ENCODE results near the gene TENM3. TPM values are rescaled to one million over a fixed set of nuclear protein-coding genes. Genes with fewer than 3 reads are reported as not detected.

Gene TENM3
- total and polyA plus RNA-seq, 2 donors (not counting 3 experiments of a cell fraction or from before 2014, with no cell fraction given), result 3.2 to 6.2 TPM

DNA sequence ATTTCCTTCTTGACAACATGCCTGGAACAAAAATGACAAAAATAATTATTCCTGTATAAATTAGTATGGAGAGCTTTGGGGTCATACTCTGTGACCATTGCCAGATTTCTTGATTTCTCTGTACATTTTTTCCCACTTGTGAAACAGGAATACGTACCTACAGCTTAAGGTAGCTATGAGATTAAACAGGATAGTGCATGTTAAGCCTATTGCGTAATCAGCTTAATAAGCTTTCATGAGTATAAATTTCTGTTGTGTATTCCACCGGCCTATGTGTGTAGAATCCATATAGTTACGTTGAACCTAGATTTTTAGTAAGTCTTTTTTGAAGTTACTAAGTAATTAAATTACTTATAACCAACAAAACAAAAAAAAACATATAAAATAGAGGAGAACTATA, 339.0 kb downstream of the TENM3 start:
- H3K27ac ChIP-seq (ENCODE audit: insufficient read depth, low read depth, low read length), result no peak overlapping the region
- H3K79me2 ChIP-seq (ENCODE audit: control insufficient read depth, insufficient read depth, low read length), result peaks cover 2% of the 10 kb centered on the region
- CTCF ChIA-PET, result interaction anchor here (0.8 to 2.8 kb wide), 4 partner anchors 11 to 225 kb away, joined by 3 to 9 read pairs (median 4); no protein-coding TSS in a partner anchor
- no peaks in the 10 kb centered on the region for H3K36me3 ChIP-seq (ENCODE audit: control insufficient read depth in 2 of 2, extremely low read depth in 1 of 2, insufficient read depth in 2 of 2, low read length in 2 of 2)
- no TSS peak for BruUV-seq (replicated peaks)
- dilution Hi-C loops (cut with MboI; ENCODE audit: extremely low pct_ligation_motif_present, low sequenced_read_pairs), result no loop called here
- FAIRE-seq (no peak), DNase-seq (ENCODE audit: low read depth, low spot score) (no peak)
- no peaks in the 10 kb centered on the region for H3K9me1 ChIP-seq (replicated peaks; ENCODE audit: control insufficient read depth, extremely low read depth, insufficient read depth, low read length)
- no peak overlapping the region for H3K4me3 ChIP-seq (replicated peaks in 1 of 3; ENCODE audit: insufficient read depth in 1 of 3, low read depth in 1 of 3, low read length in 3 of 3)
- intact Hi-C loops (cut with micrococcal nuclease), result no loop called here
- POLR2A ChIA-PET, result interaction anchor here (0.6 kb wide), 1 partner anchor 23 kb away, joined by 4 read pairs; no protein-coding TSS in a partner anchor
- H4K20me1 ChIP-seq (replicated peaks; ENCODE audit: control insufficient read depth, extremely low read depth, insufficient read depth, low read length), result no peaks in the 10 kb centered on the region
- TF ChIP-seq EZH2 (IDR thresholded peaks at IDR 0.05; ENCODE audit: borderline replicate concordance, low read depth, low read length, severe bottlenecking) (no peak), FOS (IDR thresholded peaks at IDR 0.05; ENCODE audit: borderline replicate concordance, insufficient read depth, low read length) (no peak), POLR2A (IDR thresholded peaks at IDR 0.05; ENCODE audit: low read depth, low read length) (no peak), GATA2 (IDR thresholded peaks at IDR 0.05; ENCODE audit: insufficient read depth, insufficient read length, low read depth, low read length) (no peak), JUN (IDR thresholded peaks at IDR 0.05; ENCODE audit: borderline replicate concordance, insufficient read depth, insufficient read length, low read depth) (no peak), MYC (IDR thresholded peaks at IDR 0.05; ENCODE audit: low read depth, low read length) (no peak), POLR2AphosphoS5 (IDR thresholded peaks at IDR 0.05; ENCODE audit: insufficient read depth, low read depth, low read length) (no peak)
- TF ChIP-seq, protein P1, sequence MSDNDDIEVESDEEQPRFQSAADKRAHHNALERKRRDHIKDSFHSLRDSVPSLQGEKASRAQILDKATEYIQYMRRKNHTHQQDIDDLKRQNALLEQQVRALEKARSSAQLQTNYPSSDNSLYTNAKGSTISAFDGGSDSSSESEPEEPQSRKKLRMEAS (IDR thresholded peaks at IDR 0.05; ENCODE audit: insufficient read depth, insufficient read length), result no peak
- TF ChIP-seq, protein P2, sequence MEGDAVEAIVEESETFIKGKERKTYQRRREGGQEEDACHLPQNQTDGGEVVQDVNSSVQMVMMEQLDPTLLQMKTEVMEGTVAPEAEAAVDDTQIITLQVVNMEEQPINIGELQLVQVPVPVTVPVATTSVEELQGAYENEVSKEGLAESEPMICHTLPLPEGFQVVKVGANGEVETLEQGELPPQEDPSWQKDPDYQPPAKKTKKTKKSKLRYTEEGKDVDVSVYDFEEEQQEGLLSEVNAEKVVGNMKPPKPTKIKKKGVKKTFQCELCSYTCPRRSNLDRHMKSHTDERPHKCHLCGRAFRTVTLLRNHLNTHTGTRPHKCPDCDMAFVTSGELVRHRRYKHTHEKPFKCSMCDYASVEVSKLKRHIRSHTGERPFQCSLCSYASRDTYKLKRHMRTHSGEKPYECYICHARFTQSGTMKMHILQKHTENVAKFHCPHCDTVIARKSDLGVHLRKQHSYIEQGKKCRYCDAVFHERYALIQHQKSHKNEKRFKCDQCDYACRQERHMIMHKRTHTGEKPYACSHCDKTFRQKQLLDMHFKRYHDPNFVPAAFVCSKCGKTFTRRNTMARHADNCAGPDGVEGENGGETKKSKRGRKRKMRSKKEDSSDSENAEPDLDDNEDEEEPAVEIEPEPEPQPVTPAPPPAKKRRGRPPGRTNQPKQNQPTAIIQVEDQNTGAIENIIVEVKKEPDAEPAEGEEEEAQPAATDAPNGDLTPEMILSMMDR (IDR thresholded peaks at IDR 0.05; ENCODE audit: extremely low read depth in 1 of 2, insufficient read depth in 1 of 2, low read depth in 1 of 2, low read length in 2 of 2), result no peak
- no peak overlapping the region for H3K9ac ChIP-seq (replicated peaks; ENCODE audit: extremely low read depth, insufficient read depth, low read length)
- H3K4me2 ChIP-seq (ENCODE audit: insufficient read depth, low read length), result no peak overlapping the region
- no peaks in the 10 kb centered on the region for H3K9me3 ChIP-seq (replicated peaks; ENCODE audit: control insufficient read depth, insufficient read depth, low read length)
- no peak overlapping the region for H2AFZ ChIP-seq (ENCODE audit: low read depth, low read length)
- H3K4me1 ChIP-seq (ENCODE audit: control insufficient read depth, extremely low read depth, insufficient read depth, low read length), result peaks cover 3% of the 10 kb centered on the region
- no peaks in the 10 kb centered on the region for H3K27me3 ChIP-seq (ENCODE audit: control insufficient read depth in 2 of 2, insufficient read depth in 2 of 2, low read length in 2 of 2)
